Effector CD4-positive, alpha-beta T cell (primary cell): ENCODE results near the gene SLC39A11.
"Not testable (repeated sequence)": the region's sequence is repeated elsewhere in the genome, so short reads cannot be mapped to it uniquely, and the experiment has no call there.

Experiments
- DNase-seq: peaks from one replicate; pipeline ENCODE4 v3.0.0-alpha.2; 2020

The SLC39A11 gene

GRCh38 chr17:72775237-72775636, 317.3 kb downstream of the SLC39A11 start:
- no peak for DNase-seq

- no peak for DNase-seq
Measured at GRCh38 chr17:72774236-72774635, 318.3 kb downstream of the SLC39A11 start.

GRCh38 chr17:72773225-72773624, 319.3 kb downstream of the SLC39A11 start:
- not testable (repeated sequence) for DNase-seq

GRCh38 chr17:72772331-72772821, 320.1 kb downstream of the SLC39A11 start:
- DNase-seq, result no peak

GRCh38 chr17:72771734-72772133, 320.8 kb downstream of the SLC39A11 start:
- no peak for DNase-seq

- no peak for DNase-seq
Measured at GRCh38 chr17:72766761-72767356, 325.6 kb downstream of the SLC39A11 start.

- DNase-seq, result no peak
Measured at GRCh38 chr17:72765368-72766153, 326.9 kb downstream of the SLC39A11 start.

GRCh38 chr17:72764632-72765041, 327.9 kb downstream of the SLC39A11 start:
- DNase-seq, result no peak

GRCh38 chr17:72763981-72764380, 328.5 kb downstream of the SLC39A11 start:
- DNase-seq, result no peak

GRCh38 chr17:72761893-72762575, 330.5 kb downstream of the SLC39A11 start:
- DNase-seq, result not testable (repeated sequence)

- no peak for DNase-seq
Measured at GRCh38 chr17:72761431-72761830, 331.1 kb downstream of the SLC39A11 start.

GRCh38 chr17:72760368-72760767, 332.1 kb downstream of the SLC39A11 start:
- no peak for DNase-seq

GRCh38 chr17:72759301-72759700, 333.2 kb downstream of the SLC39A11 start:
- no peak for DNase-seq

- DNase-seq, result no peak
Measured at GRCh38 chr17:72756256-72756655, 336.2 kb downstream of the SLC39A11 start.

GRCh38 chr17:72754513-72754912, 338.0 kb downstream of the SLC39A11 start:
- DNase-seq, result no peak

- DNase-seq, result no peak
Measured at GRCh38 chr17:72751746-72752145, 340.7 kb downstream of the SLC39A11 start.

GRCh38 chr17:72749119-72749572, 343.3 kb downstream of the SLC39A11 start:
- no peak for DNase-seq

GRCh38 chr17:72747501-72747900, 345.0 kb downstream of the SLC39A11 start:
- DNase-seq, result no peak

- DNase-seq, result no peak
Measured at GRCh38 chr17:72745241-72745640, 347.2 kb downstream of the SLC39A11 start.

- DNase-seq, result no peak
Measured at GRCh38 chr17:72743037-72743467, 349.4 kb downstream of the SLC39A11 start.

GRCh38 chr17:72737151-72737690, 355.3 kb downstream of the SLC39A11 start:
- DNase-seq, result no peak

GRCh38 chr17:72735592-72735991, 356.9 kb downstream of the SLC39A11 start:
- no peak for DNase-seq

- no peak for DNase-seq
Measured at GRCh38 chr17:72735048-72735447, 357.4 kb downstream of the SLC39A11 start.
